Left forelimb (tissue), 1 donor: Measurements from ENCODE around the gene SRGAP1.

ENCODE experiments used
- DNase-seq: peaks from one replicate; pipeline ENCODE4 v3.0.0-alpha.2; 2018; ENCODE audit warnings: low spot score

SRGAP1 gene

DNA sequence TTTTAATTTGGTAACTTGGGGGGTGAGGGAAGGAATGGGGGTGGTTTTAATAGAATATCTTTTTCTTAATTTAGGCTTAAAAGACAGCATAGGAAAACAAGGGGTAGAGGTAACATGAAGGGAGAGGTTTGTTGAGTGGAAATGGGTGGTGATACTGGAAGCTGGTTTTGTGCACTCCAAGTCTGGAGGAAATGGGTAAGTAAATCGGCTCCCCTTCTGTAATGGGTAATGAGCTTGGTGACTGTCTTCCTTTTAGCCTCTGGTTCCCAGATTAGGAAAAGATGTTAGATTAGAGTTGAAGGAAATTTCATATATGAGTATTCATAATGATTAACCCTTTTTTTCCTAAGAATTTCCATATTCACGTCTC lies 122.1 kb downstream of the SRGAP1 start:
- DNase-seq, result no peak

DNA sequence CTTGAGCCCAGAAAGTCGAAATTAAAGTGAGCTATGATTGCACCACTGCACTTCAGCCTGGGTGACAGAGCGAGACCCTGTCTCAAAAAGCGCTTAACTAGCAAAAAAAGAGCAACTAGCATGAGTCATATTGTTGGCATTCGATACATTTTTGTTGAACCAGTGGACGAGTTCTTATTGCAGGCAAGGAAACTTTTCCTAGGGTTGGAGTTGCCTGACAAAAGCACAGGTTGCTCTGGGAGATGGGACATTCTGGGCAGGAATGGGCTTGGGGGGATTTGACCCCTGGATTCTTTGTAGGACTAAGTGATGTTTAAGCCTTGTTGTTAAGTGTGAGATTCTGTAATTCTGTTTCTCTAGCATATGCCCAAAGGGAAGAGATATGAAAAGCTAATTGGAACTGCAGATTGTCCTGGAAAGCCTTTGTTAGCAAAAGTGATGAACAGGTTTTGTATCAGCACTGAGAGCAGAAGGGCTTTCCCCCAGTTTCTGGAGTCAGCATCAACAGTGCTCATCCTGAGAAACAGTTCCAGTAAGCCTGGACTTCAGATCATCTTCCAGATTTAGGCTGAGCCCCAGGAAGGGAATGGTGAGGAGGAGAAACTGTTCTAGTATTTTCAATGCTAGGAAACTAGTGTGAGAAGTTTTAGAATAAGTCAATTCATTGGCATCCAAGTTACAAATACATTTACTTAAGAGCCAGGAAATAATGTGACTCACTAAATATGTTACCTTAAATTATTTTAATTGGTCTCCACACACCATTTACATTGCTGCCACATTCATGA lies 123.1 kb downstream of the SRGAP1 start:
- DNase-seq, result no peak

DNA sequence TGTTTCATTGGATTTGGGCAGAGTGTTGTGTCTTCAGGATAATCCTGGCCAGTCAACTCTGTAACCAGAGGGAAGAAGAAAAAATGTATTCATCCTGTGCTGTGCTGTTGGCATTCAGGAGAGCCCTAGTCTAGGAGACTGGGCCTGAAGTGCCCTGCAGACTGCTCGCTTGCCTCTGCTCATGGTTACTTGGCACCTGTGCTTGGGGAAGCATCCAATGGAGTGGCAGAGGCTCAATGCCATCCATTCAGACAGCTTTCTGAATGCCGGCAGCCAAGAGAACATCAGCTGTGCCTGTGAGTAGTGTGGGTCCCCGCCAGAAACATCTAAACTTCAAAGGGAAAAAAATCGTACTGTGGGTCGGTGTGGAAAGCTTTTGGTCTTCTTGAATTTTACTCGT lies 124.2 kb downstream of the SRGAP1 start:
- DNase-seq, result no peak

DNA sequence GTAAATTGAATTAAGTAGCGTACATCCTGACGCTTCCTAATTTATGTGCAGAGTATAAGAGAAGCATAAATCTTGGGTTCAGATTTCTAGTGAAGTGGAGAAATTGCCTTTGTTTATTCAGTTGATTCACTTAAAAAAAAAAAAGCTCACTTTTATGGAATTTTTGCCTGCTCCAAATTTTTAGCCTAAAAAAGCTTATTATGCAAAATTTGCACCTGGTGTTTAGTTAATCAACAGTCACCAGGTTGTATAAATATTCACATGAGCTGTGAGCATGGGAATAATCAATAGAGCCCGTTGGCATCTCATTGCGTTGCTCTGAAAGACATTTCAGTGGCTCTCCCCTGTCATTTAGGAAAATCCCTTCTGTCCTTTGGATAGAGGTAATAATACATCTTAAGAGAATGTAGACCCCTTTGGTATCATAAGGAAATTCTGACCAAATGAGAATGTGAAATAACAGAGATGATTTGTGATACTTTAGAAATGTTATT lies 132.4 kb downstream of the SRGAP1 start:
- no peak for DNase-seq

DNA sequence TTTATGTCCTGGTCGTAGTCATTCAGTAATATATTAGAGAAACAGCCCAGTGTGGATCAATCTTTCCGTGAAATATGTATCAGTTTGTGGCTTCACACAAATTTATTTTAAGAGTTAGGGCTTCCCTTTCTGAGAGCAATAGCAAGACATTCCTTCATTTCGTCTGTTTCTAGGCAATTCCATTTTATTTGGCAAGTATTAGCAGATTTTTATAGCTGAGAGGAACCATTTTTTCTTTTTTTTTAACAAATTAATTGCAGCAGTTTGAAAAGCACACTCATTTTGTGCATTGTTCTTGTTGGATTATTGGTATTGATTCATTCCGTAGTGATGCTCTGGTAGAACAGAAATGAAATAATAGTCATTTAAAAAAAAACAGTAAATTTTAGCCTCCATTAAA lies 132.9 kb downstream of the SRGAP1 start:
- no peak for DNase-seq

DNA sequence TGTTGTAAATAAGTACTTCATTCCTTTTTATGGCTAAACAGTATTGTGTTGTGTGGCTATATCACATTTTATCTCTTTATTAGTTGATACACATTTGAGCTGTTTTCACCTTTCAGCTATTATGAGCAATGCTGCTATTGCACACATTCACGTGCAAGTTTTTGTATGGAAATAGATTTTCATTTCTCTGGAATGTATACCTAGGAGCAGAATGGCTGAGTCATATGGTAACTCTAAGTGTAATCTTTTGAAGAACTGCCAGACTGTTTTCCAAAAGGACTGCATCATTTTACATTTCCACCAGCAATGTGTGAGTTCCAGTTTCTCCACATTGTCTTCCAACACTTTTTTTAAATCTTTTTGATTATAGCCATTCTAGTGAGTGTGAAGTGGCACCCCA lies 134.0 kb downstream of the SRGAP1 start:
- DNase-seq, result no peak

DNA sequence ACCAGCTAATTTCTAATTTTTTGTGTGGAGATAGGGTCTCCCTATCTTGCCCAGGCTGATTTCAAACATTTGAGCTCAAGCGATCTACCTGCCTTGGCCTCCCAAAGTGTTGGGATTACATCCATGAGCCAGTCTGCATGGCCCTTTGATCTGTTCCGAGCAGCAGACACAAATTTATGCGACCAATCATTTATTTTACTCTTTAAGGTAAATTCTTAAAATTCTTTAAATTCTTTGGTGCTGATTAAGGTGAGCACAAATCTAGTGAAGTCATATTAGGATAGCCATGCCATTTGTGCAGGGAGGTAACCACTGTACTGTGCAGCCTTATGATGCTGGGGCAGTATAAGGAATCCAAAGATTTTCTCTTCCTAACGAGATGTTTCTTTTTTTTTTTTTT lies 135.7 kb downstream of the SRGAP1 start:
- DNase-seq, result no peak

DNA sequence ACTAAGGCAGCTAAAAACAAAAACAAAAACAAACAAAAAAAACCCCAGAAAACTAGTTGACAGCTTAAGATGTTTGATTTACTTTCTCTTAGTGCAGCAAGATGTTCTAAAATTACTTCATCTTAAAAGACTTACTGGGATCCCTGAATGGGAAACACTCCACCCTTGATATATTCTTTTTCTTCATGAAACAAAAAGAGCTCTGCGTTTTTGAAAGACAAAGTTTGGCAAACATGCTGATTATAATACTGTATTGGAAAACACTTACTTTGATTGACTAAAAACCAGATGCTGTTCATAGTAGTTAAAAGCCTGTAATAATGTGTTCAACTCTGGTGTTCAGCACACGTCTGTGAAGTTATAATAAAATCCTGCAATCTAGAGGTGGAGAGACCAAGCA lies 136.8 kb downstream of the SRGAP1 start:
- no peak for DNase-seq

DNA sequence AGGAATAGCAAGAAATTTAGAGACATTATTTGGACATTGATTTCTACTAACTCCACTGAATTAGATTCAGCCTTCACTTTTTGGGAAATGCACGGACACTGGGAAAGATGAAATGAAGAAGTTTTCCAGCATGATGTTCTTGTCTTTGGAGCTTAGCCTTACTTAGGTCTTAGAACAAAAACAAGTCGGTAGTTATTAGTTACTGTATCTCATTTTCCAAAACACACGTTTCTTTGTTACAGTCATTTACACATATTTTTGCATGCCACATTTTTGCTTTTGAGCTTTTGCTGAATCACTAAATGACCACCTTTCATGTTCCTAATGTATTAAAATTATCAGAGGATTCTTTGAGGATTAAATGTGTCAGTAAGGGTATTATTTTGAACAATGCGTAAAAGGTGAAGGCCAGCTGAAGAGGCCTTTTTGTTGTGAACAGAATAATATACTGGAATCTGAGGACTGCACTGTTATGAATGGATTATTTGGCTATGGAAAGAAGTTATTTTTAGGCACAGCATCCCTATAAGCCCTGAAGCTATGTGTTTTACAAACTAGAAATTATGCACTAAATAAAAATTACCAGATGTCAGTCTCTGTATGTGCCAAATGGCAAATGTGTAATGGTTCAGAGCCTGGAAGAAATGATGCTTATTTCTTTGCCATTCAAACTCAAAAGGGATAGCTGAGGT lies 138.2 kb downstream of the SRGAP1 start:
- no peak for DNase-seq

DNA sequence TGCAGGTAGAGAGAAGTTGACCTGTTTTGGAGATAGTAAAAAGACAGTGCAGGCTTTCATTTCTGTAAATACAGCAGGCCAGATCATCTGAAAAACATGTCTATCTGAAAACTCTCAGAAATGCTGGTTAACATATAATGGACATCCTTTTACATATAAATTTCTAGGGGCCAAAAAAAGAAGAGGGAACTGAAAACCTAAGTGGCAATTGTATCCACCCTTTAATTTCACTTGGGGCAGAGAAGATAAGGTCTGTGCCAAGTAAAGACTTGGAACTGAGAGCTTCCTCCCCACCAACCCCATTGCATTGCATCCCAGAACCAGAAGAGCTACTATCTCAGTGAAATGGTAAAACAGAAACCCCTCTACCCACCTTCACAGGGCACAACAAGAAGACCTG lies 141.0 kb downstream of the SRGAP1 start:
- no peak for DNase-seq

DNA sequence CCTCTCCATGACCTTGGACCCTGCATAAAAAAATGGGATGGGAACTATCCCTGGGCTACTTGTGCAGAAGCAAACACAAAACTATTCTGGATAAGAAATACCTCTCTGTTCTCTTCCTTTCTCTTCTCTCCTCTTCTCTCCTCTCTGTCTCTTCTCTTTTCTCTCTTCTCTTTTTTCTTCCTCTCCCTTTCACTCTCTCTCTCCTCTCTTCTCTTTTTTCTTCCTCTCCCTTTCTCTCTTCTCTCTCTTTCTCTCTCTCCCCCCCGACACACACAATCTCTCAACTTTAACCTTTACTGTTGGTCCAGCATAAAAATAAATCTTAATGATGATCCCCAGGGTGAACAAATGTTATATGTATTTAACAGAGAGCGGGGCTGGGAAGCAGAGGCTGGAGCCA lies 141.4 kb downstream of the SRGAP1 start:
- no peak for DNase-seq

DNA sequence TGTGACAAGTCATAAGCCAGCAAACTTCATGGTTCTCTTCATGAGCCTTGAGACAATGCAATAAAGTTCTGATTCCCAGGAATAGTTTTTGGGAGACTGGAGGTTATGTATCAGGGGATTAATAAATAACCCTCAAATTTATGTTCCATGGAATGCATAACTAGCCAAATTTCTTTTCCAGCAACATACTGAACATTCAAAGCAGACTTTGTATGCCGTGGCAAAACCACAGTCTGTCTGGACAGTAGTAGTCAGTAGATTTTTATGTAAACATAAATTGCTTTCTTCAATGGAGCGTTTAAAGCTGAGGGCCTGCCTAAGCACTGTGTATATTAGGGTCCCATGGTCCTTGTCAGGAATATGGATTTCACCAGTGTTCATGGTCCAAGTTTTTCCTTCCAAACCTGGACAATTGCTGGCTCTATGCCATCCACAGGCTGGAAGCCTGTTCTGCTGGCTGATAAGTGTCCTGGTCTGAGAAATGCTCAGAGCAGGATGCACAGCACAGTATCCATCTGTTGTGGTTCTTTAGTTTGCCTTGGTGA lies 144.9 kb downstream of the SRGAP1 start:
- no peak for DNase-seq

DNA sequence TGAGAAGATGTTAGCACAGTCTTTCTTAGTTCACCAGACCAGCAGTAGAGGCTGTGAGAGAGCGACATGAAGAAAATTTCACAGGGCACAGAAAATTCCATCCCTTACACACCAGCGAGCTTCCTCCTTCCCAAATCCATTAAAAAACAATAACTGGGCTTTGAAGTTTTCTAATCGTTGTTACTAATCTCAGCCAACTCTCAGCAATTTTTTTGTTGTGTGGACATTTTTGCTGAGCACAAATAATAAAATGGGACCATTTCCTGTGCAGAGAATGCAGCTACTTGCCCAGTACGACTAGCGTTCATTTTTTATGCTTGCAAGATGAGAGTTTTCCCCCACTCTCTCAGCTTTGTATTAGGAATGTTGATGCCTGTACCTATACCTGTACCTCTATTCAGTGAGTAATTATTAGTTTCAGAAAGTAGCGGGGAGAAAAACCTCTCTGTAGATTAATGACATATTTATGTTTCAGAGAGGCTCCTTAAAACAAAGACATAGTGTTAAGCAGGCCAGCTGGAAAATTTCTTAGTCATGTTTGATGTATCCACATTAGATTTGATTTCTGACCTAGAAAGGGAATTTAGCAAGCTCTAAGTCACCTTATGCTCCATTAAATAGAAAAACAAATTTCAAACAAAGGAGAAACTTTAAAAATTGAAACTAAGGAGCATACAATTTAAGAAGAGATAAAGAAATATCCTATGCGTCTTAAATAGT lies 146.5 kb downstream of the SRGAP1 start:
- no peak for DNase-seq

DNA sequence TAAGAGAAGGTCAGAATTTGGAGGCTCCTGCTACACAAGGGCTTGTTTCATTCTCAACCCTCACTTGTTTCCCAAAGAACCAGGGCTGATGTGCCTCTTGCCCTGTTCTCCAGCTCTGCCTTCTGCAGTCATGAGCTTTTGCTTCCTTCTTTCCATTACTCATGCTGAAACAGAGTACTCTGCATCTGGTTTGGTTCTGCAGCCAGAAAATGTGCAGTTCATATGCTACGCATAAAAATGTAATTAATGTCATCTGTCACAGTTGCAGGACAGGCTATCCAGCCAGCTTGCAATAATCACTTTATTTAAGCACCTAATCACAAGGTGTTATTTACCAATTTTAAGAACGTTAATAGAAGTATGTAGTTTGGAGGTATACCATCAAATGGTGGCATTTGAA lies 150.2 kb downstream of the SRGAP1 start:
- peak; percentile 64 for DNase-seq

DNA sequence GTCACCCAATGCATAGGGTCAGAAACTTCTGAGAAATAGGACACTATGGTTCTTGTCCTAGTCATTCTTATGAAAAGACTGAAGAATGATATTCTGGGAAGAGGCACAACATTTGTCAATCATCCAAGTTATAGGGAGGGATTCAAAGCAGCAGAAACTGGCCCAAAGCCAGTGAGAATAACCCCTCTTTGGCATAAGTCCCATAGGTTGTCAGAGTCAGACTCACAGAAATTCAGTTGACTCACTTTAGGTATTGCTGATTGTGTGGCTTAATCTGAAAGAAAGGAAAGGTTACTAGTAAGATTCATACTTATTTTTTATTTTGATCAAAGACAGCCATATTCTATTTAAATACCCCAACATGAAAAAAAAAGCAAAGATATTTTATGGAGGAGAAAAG lies 151.0 kb downstream of the SRGAP1 start:
- DNase-seq, result no peak

DNA sequence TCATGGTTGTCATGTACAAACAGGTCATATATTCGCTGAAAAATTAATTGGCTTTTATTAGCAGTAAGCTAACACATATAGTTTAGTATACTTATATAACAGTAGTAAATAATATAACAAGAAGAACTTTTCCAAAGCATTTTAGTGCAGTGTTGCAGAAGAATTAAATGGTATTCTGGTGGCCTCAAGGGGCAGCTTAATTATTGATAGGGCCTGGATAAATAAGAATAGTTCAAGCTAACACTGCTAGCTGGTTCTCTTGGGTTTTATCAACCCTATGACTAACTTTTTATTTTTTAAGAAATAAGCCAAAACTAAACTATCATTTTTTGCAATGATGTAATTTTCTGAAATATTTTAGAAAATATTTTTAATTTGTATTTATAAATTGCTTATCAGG lies 152.1 kb downstream of the SRGAP1 start:
- no peak for DNase-seq

DNA sequence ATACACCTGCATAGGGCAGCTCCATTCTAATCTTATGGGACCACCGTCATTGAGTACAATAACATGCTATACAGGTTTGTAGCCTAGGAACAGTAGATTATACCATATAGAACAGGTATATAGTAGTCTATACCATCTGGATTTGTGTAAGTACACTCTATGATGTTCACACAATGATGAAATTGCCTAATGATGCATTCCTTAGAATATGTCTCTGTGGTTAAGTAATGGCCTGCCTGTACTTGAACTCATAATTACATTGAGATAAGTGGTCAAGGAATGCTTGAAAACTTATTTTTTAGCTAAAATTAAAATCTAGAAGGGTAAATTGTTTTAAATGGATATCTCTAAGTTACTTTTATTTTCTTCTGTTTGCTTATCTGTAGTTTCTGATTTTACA lies 152.7 kb downstream of the SRGAP1 start:
- no peak for DNase-seq

DNA sequence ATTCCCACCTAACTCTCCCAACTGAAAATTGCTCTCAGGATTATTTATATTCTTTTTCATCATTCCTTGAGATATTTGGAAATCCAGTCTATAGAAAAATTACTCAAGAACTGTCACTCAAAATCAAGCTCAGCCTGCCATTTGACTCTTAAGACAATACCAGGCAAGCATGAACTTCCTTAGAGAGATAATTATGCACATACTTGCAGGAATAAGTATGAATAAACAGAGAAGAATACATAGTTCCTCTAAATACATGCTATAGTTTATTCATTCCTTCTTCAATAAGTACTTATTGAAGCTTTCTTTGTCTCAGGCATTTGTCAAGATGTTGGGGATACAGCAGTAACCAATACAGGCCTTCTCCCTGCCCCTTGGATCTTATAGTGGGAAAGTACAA lies 154.1 kb downstream of the SRGAP1 start:
- no peak for DNase-seq

DNA sequence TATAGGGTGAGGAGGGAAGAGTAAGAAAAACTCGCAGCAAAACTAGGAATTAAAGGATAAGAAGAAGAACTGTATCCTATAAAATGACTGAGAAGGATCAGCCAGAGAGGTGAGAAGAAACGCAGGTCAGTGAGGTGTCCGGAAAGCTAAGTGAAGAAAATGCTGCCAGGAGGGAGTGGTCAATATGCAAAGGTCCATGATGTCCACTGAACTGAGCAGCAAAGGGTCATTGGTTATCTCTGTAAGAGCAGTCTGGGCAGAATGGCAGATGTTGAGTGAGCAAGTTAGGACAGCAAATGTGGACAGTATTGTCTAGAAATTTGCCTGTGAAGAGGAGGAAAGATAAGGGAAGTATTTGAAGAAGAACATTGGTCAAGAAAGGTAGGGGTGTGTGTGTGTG lies 155.4 kb downstream of the SRGAP1 start:
- DNase-seq, result no peak

DNA sequence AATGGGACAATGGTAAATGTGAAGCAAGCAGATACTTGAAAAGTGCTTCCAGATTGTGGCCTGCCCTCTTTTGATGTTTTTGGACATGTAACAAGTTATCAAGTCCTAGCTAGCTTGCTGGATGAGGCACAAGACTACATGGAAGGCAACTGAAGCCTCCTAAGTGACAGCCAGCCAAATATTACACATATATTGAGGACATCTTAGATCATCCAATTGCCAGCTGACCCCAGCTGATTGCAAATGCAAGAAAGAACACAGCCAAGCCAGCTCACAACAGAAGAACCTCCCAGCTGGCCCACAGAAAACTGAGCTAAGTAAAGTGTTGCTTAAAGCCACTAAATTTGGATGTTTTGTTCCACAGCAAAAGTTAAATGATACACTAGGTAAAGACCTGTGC lies 156.9 kb downstream of the SRGAP1 start:
- no peak for DNase-seq

DNA sequence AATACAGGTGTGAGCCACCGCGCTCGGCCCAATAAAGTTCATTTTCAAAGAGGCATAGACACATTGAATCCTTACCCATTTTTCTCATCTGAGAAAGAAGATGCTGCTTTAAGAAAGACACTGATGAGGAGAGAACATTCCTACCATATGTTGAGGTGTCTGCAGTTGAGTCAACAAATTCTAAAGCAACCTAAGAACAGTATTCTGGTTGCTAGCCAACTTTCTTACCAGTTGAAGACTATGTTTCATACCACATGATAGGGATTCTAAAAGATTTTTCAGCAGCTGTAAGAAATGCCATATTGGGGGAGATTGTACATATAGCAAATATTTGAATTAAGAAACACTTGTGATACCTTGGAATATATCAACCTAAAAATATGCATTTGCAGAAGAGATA lies 160.1 kb downstream of the SRGAP1 start:
- no peak for DNase-seq

DNA sequence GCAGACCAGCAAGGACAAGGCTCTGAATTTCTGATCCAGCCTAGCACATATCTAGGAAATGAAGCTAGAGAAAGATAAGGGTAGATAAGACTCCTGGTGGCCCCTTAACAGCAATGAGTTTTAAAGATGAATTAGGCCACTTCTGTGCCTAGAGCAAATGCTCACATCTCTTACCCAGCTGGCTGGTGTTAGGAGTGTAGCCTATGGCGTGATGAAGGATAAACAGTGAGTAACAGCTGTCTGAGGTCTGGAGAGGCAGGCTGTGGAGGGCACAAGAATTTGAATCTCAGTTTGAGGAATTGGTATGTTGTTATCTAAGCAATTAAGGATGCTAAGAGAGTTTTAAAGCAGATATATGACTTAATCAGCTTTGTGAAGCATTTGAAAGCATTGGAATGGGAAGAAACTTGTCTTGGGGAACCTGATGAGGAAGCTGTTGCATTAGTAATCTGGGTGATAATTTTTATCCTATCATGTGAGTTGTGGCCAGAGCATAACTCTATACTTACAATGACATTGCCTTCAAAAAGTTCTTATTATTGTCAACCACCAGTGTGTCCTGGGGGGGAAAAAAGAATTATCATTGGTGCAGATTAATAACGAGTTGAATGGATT lies 161.8 kb downstream of the SRGAP1 start:
- no peak for DNase-seq
